Prostate gland (tissue), 2 donors: Measurements from ENCODE around the gene UTP11. TPM values are rescaled to one million over a fixed set of nuclear protein-coding genes. Genes with fewer than 3 reads are reported as not detected.
A peak's percentile ranks its signal among the peaks of the same experiment; 100 is the strongest.

Experiments
- DNase-seq: peaks from one replicate; pipeline ENCODE4 v3.0.0-alpha.2; 2019; ENCODE audit warnings: low spot score
- H3K27ac ChIP-seq, 2 donors: fragments of 200-600 bp; sonication (generic); 2 replicates each; pipeline ENCODE4 v1.5.1; 2017 to 2019
- H3K27me3 ChIP-seq: fragments of 200-600 bp; sonication (generic); replicated peaks from 2 replicates; pipeline ENCODE4 v1.5.1; 2019; ENCODE audit not compliant: insufficient read depth
- H3K36me3 ChIP-seq, 2 donors: fragments of 200-600 bp; sonication (generic); 1 replicate in 1 of 2; 2 replicates in 1 of 2; pipeline versions ENCODE4 v1.5.1 to v1.8.1; 2017 to 2019
- H3K4me1 ChIP-seq: fragments of 200-600 bp; sonication (generic); replicated peaks from 2 replicates; pipeline ENCODE4 v1.5.1; 2019
- H3K4me3 ChIP-seq, 2 donors: fragments of 200-600 bp; sonication (generic); 2 replicates each; pipeline ENCODE4 v1.5.1; 2017 to 2019
- H3K9me3 ChIP-seq: fragments of 200-600 bp; sonication (generic); 2 replicates; pipeline ENCODE4 v1.5.1; 2017
- CTCF ChIP-seq, 4 experiments: fragments of 200-600 bp in 2 of 4; fragments of 450-650 bp in 2 of 4; sonication (generic) in 2 of 4; IDR thresholded peaks; 1 replicate in 3 of 4; 2 replicates in 1 of 4; pipeline ENCODE4 v1.5.1; 2016 to 2019; ENCODE audit warnings: antibody characterized with exemption in 4 of 4, mild to moderate bottlenecking in 2 of 4, moderate library complexity in 2 of 4
- POLR2A ChIP-seq: fragments of 450-650 bp; IDR thresholded peaks from one replicate; pipeline ENCODE4 v1.6.1; 2016; ENCODE audit warnings: antibody characterized with exemption, mild to moderate bottlenecking
- POLR2AphosphoS5 ChIP-seq: sonication (generic); formaldehyde crosslinking; IDR thresholded peaks from one replicate; pipeline ENCODE4 v1.6.1; 2017; ENCODE audit warnings: antibody characterized with exemption
- WGBS: methylation state at CpG from one replicate; pipeline ENCODE4 v1.1.5; 2018; 5-methylcytosine and 5-hydroxymethylcytosine counted together
- intact Hi-C: fragments of 100-400 bp; cut with DNase I; formaldehyde crosslinking; loops from one replicate; pipeline ENCODE4 v1.14.2; 2022
- total RNA-seq, 2 donors: library from RNA; depleted of rRNA; stranded (reverse); fragments of >200 nt; gene quantifications; one replicate each; pipeline ENCODE4 v1.1.0, GENCODE V29; 2016

The UTP11 gene
- total RNA-seq, 2 donors from 2014 or later: 26.9 to 36.5 TPM

- Histone ChIP-seq H3K4me3 (no peak overlapping the region), H3K27me3 (no peaks in the 10 kb centered on the region), H3K36me3 (peaks cover 0 to 10% of the 10 kb centered on the region in 2 donors), H3K4me1 (no peaks in the 10 kb centered on the region), H3K27ac (no peak overlapping the region), H3K9me3 (no peaks in the 10 kb centered on the region)
- intact Hi-C loops: no loop called here
- no peak for TF ChIP-seq POLR2AphosphoS5
- no peak for TF ChIP-seq CTCF (IDR thresholded peaks at IDR 0.05)
- no peak for TF ChIP-seq POLR2A
- no peak for DNase-seq
- 63% methylated on average over 6 of the region's 6 CpGs for WGBS
Measured at GRCh38 chr1:38025664-38026063, 13.1 kb downstream of the UTP11 start.

GRCh38 chr1:38026592-38027200 is 14.2 kb downstream of the UTP11 start:
- peaks cover 0 to 10% of the 10 kb centered on the region in 2 donors for H3K36me3 ChIP-seq
- intact Hi-C loops: no loop called here
- WGBS: 58% methylated on average over 8 of the region's 8 CpGs
- H3K4me3 ChIP-seq: no peak overlapping the region
- TF ChIP-seq CTCF (IDR thresholded peaks at IDR 0.05): peak; percentile 30 to 87 (median 66)
- TF ChIP-seq POLR2AphosphoS5: no peak
- H3K4me1 ChIP-seq: no peaks in the 10 kb centered on the region
- no peaks in the 10 kb centered on the region for H3K27me3 ChIP-seq
- peak; percentile 69 for DNase-seq
- H3K9me3 ChIP-seq: no peaks in the 10 kb centered on the region
- no peak overlapping the region for H3K27ac ChIP-seq

- peak; percentile 87 for DNase-seq
- peak overlapping the region in 1 of 2 donors; percentile 26 for H3K27ac ChIP-seq
- H3K4me1 ChIP-seq: no peaks in the 10 kb centered on the region
- H3K27me3 ChIP-seq: no peaks in the 10 kb centered on the region
- TF ChIP-seq POLR2AphosphoS5 (no peak), CTCF (IDR thresholded peaks at IDR 0.05) (no peak), POLR2A (no peak)
- no peaks in the 10 kb centered on the region for H3K9me3 ChIP-seq
- no peak overlapping the region for H3K4me3 ChIP-seq
- intact Hi-C loops: no loop called here
- peaks cover 0 to 10% of the 10 kb centered on the region in 2 donors for H3K36me3 ChIP-seq
- 56% methylated on average over 16 of the region's 19 CpGs for WGBS
Measured at GRCh38 chr1:38027201-38028104, 14.9 kb downstream of the UTP11 start.

- no peaks in the 10 kb centered on the region for H3K4me1 ChIP-seq
- H3K36me3 ChIP-seq: peaks cover 0 to 10% of the 10 kb centered on the region in 2 donors
- DNase-seq: no peak
- peak overlapping the region in 1 of 2 donors; percentile 26 for H3K27ac ChIP-seq
- no peak overlapping the region for H3K4me3 ChIP-seq
- no peaks in the 10 kb centered on the region for H3K27me3 ChIP-seq
- no peaks in the 10 kb centered on the region for H3K9me3 ChIP-seq
- WGBS: 55% methylated on average over 3 of the region's 3 CpGs
- TF ChIP-seq POLR2A: no peak
- no peak for TF ChIP-seq POLR2AphosphoS5
- no peak for TF ChIP-seq CTCF (IDR thresholded peaks at IDR 0.05)
- intact Hi-C loops: no loop called here
Measured at GRCh38 chr1:38028105-38028591, 15.6 kb downstream of the UTP11 start.
